Fibroblast of pulmonary artery (primary cell): ENCODE results near the gene RMI2.
A peak's percentile ranks its signal among the peaks of the same experiment; 100 is the strongest.

Experiments
- DNase-seq: peaks from one replicate; pipeline ENCODE4 v3.0.0-alpha.2; 2010; ENCODE audit warnings: low read depth
- H3K4me3 ChIP-seq: replicated peaks from 2 replicates; pipeline ENCODE4 v1.5.1; 2011; ENCODE audit warnings: low read depth, mild to moderate bottlenecking, control low read depth, low read length, moderate library complexity
- CTCF ChIP-seq: IDR thresholded peaks from 2 replicates; pipeline ENCODE4 v1.5.1; 2011; ENCODE audit warnings: mild to moderate bottlenecking, control low read depth, low read length, inconsistent platforms; ENCODE audit errors: missing control alignments

RMI2 gene

GRCh38 chr16:11386054-11386680, 40.9 kb downstream of the RMI2 start:
- no peak for TF ChIP-seq CTCF
- H3K4me3 ChIP-seq: no peak overlapping the region
- DNase-seq: no peak

- peak; percentile 65 for TF ChIP-seq CTCF
- DNase-seq: peak; percentile 49
- no peak overlapping the region for H3K4me3 ChIP-seq
Observed at GRCh38 chr16:11386791-11387546, 41.7 kb downstream of the RMI2 start.

- TF ChIP-seq CTCF: no peak
- H3K4me3 ChIP-seq: no peak overlapping the region
- no peak for DNase-seq
Observed at GRCh38 chr16:11389083-11389482, 43.8 kb downstream of the RMI2 start.

- no peak for TF ChIP-seq CTCF
- H3K4me3 ChIP-seq: no peak overlapping the region
- DNase-seq: no peak
Observed at GRCh38 chr16:11389631-11390565, 44.6 kb downstream of the RMI2 start.

GRCh38 chr16:11390573-11391495, 45.6 kb downstream of the RMI2 start:
- no peak for DNase-seq
- no peak for TF ChIP-seq CTCF
- no peak overlapping the region for H3K4me3 ChIP-seq

GRCh38 chr16:11391576-11391975, 46.3 kb downstream of the RMI2 start:
- TF ChIP-seq CTCF: no peak
- no peak overlapping the region for H3K4me3 ChIP-seq

More at GRCh38 chr16:11391576-11391975, 46.3 kb downstream of the RMI2 start:
- no peak for DNase-seq
